SK-N-SH treated with all-trans-retinoic acid at 6 μM for 48 hours (cell line): Measurements from ENCODE around the gene HACD1.
"Not testable (repeated sequence)": the region's sequence is repeated elsewhere in the genome, so short reads cannot be mapped to it uniquely, and the experiment has no call there.

Source experiments
- ATAC-seq: fragments of 200-7000 bp; cut with Tn5 transposase; 3 replicates; pipeline ENCODE4 v1.9.1; 2020; ENCODE audit warnings: mild to moderate bottlenecking, moderate library complexity
- ARNTL ChIP-seq: fragments of 450-650 bp; formaldehyde crosslinking; IDR thresholded peaks from 2 replicates; pipeline ENCODE4 v1.5.0; 2020; ENCODE audit warnings: low read depth, mild to moderate bottlenecking, moderate library complexity, borderline replicate concordance
- BACH2 ChIP-seq: fragments of 250-450 bp; sonication (Bioruptor Pico); IDR thresholded peaks from 2 replicates; pipeline ENCODE4 v1.9.0; 2021; ENCODE audit warnings: mild to moderate bottlenecking, borderline replicate concordance
- CSDC2 ChIP-seq: fragments of 250-450 bp; sonication (Bioruptor Pico); IDR thresholded peaks from 2 replicates; pipeline ENCODE4 v1.5.0; 2020; ENCODE audit warnings: mild to moderate bottlenecking, moderate library complexity
- ESRRG ChIP-seq: fragments of 250-450 bp; sonication (Bioruptor Pico); IDR thresholded peaks from 2 replicates; pipeline ENCODE4 v1.6.1; 2021; ENCODE audit warnings: mild to moderate bottlenecking
- ISL1 ChIP-seq: fragments of 250-450 bp; sonication (Bioruptor Pico); IDR thresholded peaks from 2 replicates; pipeline ENCODE4 v2.1.2; 2022; ENCODE audit warnings: mild to moderate bottlenecking, moderate library complexity
- OSR1 ChIP-seq: fragments of 250-450 bp; sonication (Bioruptor Pico); IDR thresholded peaks from 2 replicates; pipeline ENCODE4 v1.8.0; 2022; ENCODE audit warnings: moderate library complexity, mild to moderate bottlenecking, inconsistent platforms
- RARB ChIP-seq: fragments of 250-450 bp; sonication (Bioruptor Pico); IDR thresholded peaks from 2 replicates; pipeline ENCODE4 v1.8.0; 2021; ENCODE audit warnings: mild to moderate bottlenecking, moderate library complexity
- SNAI2 ChIP-seq: fragments of 250-450 bp; sonication (Bioruptor Pico); IDR thresholded peaks from 2 replicates; pipeline ENCODE4 v1.5.0; 2020; ENCODE audit warnings: mild to moderate bottlenecking, moderate library complexity
- TOX ChIP-seq: fragments of 250-450 bp; sonication (Bioruptor Pico); IDR thresholded peaks from 2 replicates; pipeline ENCODE4 v1.8.0; 2021; ENCODE audit warnings: mild to moderate bottlenecking, moderate library complexity, borderline replicate concordance
- ZC3H10 ChIP-seq: fragments of 250-450 bp; sonication (Bioruptor Pico); IDR thresholded peaks from 2 replicates; pipeline ENCODE4 v1.5.1; 2021; ENCODE audit warnings: mild to moderate bottlenecking, moderate library complexity
- ZFP3 ChIP-seq: fragments of 250-450 bp; sonication (Bioruptor Pico); IDR thresholded peaks from 2 replicates; pipeline ENCODE4 v1.5.0; 2020; ENCODE audit warnings: mild to moderate bottlenecking, moderate library complexity
- ZFP30 ChIP-seq: fragments of 450-650 bp; formaldehyde crosslinking; IDR thresholded peaks from 2 replicates; pipeline ENCODE4 v1.5.0; 2022; ENCODE audit warnings: mild to moderate bottlenecking, moderate library complexity
- ZNF565 ChIP-seq: fragments of 450-650 bp; formaldehyde crosslinking; conservative IDR thresholded peaks from 2 replicates; pipeline ENCODE4 v1.5.0; 2020; ENCODE audit warnings: low read depth, mild to moderate bottlenecking, moderate library complexity
- ZNF70 ChIP-seq: fragments of 450-650 bp; formaldehyde crosslinking; IDR thresholded peaks from 2 replicates; pipeline ENCODE4 v1.5.0; 2020; ENCODE audit warnings: mild to moderate bottlenecking, moderate library complexity
- ZNF8 ChIP-seq: fragments of 450-650 bp; formaldehyde crosslinking; IDR thresholded peaks from 2 replicates; pipeline ENCODE4 v1.5.0; 2020; ENCODE audit warnings: mild to moderate bottlenecking, moderate library complexity
- TF ChIP-seq, protein P1 (sequence below): fragments of 250-450 bp; sonication (Bioruptor Pico); IDR thresholded peaks from 2 replicates; pipeline ENCODE4 v1.5.0; 2020; ENCODE audit warnings: mild to moderate bottlenecking, moderate library complexity
- TF ChIP-seq, protein P2 (sequence below): fragments of 250-450 bp; sonication (Bioruptor Pico); IDR thresholded peaks from 2 replicates; pipeline ENCODE4 v1.8.0; 2020; ENCODE audit warnings: mild to moderate bottlenecking, moderate library complexity, borderline replicate concordance
- TF ChIP-seq, protein P3 (sequence below): fragments of 250-450 bp; sonication (Bioruptor Pico); IDR thresholded peaks from 2 replicates; pipeline ENCODE4 v1.8.0; 2021; ENCODE audit warnings: low read depth, mild to moderate bottlenecking, moderate library complexity, borderline replicate concordance

Gene HACD1

DNA sequence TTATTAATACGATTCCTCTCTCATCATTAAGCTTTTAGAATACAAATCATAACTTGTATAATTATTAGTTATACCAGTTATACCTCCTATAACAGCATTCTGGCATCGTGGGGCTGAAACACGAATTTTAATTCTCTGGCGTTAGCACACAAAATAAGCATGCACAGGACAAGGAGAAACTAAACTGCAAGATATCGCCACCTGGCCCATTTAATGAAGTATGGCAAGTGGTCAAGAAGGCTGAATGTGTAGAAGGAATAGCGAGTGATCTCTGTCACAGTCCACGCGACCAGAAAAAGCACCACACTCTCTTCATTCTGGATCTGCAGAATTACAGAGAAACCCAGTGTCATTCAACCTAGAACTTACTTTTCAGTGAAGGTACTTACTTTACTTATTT is 18.1 kb downstream of the HACD1 start:
- TF ChIP-seq TOX (CRISPR knock-in tag): no peak
- ATAC-seq: peak; percentile 75

DNA sequence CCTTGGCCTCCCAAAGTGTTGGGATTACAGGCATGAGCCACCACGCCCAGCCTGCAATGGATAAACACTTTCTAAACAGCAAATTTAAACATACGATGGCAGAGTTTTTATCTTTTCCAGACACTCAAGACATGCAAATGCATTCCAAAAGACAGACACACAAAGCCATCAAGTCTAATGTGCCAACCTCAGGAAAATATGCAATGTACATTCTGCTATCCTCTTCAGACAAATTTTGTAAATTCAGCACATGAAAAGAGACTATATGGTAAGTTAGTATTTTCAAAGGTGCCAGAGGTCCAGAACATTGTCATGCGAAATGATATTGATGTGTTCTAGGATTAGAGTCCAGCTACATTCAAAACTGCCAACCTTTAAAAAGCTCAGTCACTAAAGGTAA is 19.8 kb downstream of the HACD1 start:
- no peak for TF ChIP-seq ISL1 (CRISPR knock-in tag)
- TF ChIP-seq ZFP30: no peak
- TF ChIP-seq TOX (CRISPR knock-in tag): no peak
- no peak for TF ChIP-seq ESRRG (CRISPR knock-in tag)
- no peak for TF ChIP-seq SNAI2
- TF ChIP-seq RARB: no peak
- TF ChIP-seq ZFP3 (CRISPR knock-in tag): no peak
- no peak for TF ChIP-seq BACH2 (CRISPR knock-in tag)
- no peak for TF ChIP-seq CSDC2 (CRISPR knock-in tag)
- TF ChIP-seq, protein P1, sequence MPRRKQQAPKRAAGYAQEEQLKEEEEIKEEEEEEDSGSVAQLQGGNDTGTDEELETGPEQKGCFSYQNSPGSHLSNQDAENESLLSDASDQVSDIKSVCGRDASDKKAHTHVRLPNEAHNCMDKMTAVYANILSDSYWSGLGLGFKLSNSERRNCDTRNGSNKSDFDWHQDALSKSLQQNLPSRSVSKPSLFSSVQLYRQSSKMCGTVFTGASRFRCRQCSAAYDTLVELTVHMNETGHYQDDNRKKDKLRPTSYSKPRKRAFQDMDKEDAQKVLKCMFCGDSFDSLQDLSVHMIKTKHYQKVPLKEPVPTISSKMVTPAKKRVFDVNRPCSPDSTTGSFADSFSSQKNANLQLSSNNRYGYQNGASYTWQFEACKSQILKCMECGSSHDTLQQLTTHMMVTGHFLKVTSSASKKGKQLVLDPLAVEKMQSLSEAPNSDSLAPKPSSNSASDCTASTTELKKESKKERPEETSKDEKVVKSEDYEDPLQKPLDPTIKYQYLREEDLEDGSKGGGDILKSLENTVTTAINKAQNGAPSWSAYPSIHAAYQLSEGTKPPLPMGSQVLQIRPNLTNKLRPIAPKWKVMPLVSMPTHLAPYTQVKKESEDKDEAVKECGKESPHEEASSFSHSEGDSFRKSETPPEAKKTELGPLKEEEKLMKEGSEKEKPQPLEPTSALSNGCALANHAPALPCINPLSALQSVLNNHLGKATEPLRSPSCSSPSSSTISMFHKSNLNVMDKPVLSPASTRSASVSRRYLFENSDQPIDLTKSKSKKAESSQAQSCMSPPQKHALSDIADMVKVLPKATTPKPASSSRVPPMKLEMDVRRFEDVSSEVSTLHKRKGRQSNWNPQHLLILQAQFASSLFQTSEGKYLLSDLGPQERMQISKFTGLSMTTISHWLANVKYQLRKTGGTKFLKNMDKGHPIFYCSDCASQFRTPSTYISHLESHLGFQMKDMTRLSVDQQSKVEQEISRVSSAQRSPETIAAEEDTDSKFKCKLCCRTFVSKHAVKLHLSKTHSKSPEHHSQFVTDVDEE (CRISPR knock-in tag): no peak
- TF ChIP-seq, protein P2, sequence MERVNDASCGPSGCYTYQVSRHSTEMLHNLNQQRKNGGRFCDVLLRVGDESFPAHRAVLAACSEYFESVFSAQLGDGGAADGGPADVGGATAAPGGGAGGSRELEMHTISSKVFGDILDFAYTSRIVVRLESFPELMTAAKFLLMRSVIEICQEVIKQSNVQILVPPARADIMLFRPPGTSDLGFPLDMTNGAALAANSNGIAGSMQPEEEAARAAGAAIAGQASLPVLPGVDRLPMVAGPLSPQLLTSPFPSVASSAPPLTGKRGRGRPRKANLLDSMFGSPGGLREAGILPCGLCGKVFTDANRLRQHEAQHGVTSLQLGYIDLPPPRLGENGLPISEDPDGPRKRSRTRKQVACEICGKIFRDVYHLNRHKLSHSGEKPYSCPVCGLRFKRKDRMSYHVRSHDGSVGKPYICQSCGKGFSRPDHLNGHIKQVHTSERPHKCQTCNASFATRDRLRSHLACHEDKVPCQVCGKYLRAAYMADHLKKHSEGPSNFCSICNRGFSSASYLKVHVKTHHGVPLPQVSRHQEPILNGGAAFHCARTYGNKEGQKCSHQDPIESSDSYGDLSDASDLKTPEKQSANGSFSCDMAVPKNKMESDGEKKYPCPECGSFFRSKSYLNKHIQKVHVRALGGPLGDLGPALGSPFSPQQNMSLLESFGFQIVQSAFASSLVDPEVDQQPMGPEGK (CRISPR knock-in tag): no peak
- TF ChIP-seq ZNF70 (CRISPR knock-in tag): no peak
- TF ChIP-seq, protein P3, sequence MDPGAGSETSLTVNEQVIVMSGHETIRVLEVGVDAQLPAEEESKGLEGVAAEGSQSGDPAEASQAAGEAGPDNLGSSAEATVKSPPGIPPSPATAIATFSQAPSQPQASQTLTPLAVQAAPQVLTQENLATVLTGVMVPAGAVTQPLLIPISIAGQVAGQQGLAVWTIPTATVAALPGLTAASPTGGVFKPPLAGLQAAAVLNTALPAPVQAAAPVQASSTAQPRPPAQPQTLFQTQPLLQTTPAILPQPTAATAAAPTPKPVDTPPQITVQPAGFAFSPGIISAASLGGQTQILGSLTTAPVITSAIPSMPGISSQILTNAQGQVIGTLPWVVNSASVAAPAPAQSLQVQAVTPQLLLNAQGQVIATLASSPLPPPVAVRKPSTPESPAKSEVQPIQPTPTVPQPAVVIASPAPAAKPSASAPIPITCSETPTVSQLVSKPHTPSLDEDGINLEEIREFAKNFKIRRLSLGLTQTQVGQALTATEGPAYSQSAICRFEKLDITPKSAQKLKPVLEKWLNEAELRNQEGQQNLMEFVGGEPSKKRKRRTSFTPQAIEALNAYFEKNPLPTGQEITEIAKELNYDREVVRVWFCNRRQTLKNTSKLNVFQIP: no peak
- ATAC-seq: no peak

DNA sequence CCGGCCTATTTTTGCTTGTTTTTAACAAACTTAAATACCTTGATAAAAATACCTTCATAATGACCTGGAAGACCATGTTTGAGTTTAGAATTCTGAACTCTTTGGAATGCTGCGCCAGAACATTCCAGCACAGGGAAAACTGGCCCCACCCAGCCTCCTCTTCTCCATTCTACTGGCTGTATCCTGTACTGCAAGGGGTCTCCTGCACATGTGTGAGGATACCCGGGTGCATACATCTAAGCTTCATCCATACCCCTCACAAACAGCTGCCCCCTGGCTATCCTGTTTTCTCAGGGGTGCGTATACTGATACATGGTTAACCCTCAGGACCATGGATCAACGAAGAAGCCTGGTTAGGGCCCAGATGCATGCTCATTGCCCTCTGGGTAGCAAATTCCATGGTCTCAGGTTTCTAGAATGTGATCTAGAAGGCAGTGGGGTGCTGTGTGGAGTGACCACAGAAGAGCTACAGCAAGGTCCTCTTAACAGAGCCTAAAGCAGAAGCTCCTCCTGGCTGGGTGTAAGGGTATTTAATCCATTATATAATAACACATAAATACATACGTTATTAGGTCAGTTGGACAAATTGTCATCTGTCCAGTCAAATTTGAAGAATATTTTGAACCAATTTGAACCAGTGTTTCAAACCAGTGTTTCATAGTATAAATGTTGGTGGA is 26.1 kb downstream of the HACD1 start:
- ATAC-seq: no peak
- TF ChIP-seq RARB (no peak), ZNF565 (CRISPR knock-in tag) (no peak), ZNF8 (no peak), ZC3H10 (no peak), SNAI2 (no peak), ZFP3 (CRISPR knock-in tag) (no peak), ESRRG (CRISPR knock-in tag) (no peak), BACH2 (CRISPR knock-in tag) (no peak), OSR1 (CRISPR knock-in tag) (no peak), CSDC2 (CRISPR knock-in tag) (no peak), ISL1 (CRISPR knock-in tag) (no peak), TOX (CRISPR knock-in tag) (no peak), ARNTL (CRISPR knock-in tag) (no peak)
- TF ChIP-seq, protein P2 (CRISPR knock-in tag): no peak
- TF ChIP-seq, protein P1 (CRISPR knock-in tag): no peak

DNA sequence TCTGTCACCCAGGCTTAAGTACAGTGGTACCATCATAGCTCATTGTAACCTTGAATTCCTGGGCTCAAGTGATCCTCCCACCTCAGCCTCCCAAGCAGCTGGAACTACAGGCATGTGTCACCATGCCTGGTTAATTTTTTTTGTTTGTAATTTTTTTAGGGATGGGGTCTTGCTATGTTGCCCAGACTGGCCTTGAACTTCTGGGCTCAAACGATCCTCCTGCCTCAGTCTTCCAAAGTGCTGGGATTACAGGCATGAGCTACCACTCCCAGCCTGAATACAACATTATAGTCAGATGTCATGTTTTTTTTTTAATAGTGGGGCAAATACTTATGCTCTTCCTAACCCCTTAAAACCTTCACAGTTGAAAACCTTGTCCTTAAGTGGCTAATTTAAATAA is 27.9 kb downstream of the HACD1 start:
- not testable (repeated sequence) for ATAC-seq
